MM.1S (cell line): ENCODE data around the gene BMP8B.
"Not testable (repeated sequence)": the region's sequence is repeated elsewhere in the genome, so short reads cannot be mapped to it uniquely, and the experiment has no call there.

Source experiments
- DNase-seq: peaks from one replicate; pipeline ENCODE4 v3.0.0-alpha.2; 2015
- H2AFZ ChIP-seq: fragments of 300-600 bp; sonication (generic); 2 replicates; pipeline ENCODE4 v1.6.0; 2016; ENCODE audit warnings: antibody characterized with exemption, low read length
- H3F3A ChIP-seq: fragments of 300-600 bp; sonication (generic); 2 replicates; pipeline ENCODE4 v1.6.1; 2016; ENCODE audit warnings: mild to moderate bottlenecking, antibody characterized with exemption, low read length, moderate library complexity, mixed read lengths; ENCODE audit not compliant: insufficient read depth
- H3K27ac ChIP-seq: fragments of 300-600 bp; sonication (generic); 2 replicates; pipeline ENCODE4 v1.5.1; 2016; ENCODE audit warnings: mild to moderate bottlenecking, low read length
- H3K27me3 ChIP-seq: fragments of 300-600 bp; sonication (generic); replicated peaks from 2 replicates; pipeline ENCODE4 v1.6.0; 2016; ENCODE audit warnings: low read length; ENCODE audit not compliant: insufficient read depth
- H3K36me3 ChIP-seq: fragments of 300-600 bp; sonication (generic); replicated peaks from 2 replicates; pipeline ENCODE4 v1.6.1; 2016; ENCODE audit warnings: mild to moderate bottlenecking, low read length, mixed read lengths; ENCODE audit not compliant: insufficient read depth
- H3K4me1 ChIP-seq: fragments of 300-600 bp; sonication (generic); 2 replicates; pipeline ENCODE4 v1.6.1; 2016; ENCODE audit warnings: low read length, mixed read lengths
- H3K4me2 ChIP-seq: fragments of 300-600 bp; sonication (generic); 2 replicates; pipeline ENCODE4 v1.6.0; 2016; ENCODE audit warnings: low read depth, low read length
- H3K4me3 ChIP-seq: fragments of 300-600 bp; sonication (generic); 2 replicates; pipeline ENCODE4 v1.5.1; 2016; ENCODE audit warnings: low read length, mixed read lengths
- H3K79me2 ChIP-seq: fragments of 300-600 bp; sonication (generic); 2 replicates; pipeline ENCODE4 v1.6.1; 2016; ENCODE audit warnings: mixed run types, low read length, mixed read lengths
- H3K9ac ChIP-seq: fragments of 300-600 bp; sonication (generic); 2 replicates; pipeline ENCODE4 v1.6.1; 2016; ENCODE audit warnings: low read length, mixed read lengths
- H3K9me2 ChIP-seq: fragments of 300-600 bp; sonication (generic); replicated peaks from 2 replicates; pipeline ENCODE4 v1.6.1; 2016; ENCODE audit warnings: mild to moderate bottlenecking, low read length, mixed read lengths; ENCODE audit not compliant: insufficient read depth
- H3K9me3 ChIP-seq: fragments of 300-600 bp; sonication (generic); replicated peaks from 2 replicates; pipeline ENCODE4 v1.6.1; 2016; ENCODE audit warnings: mild to moderate bottlenecking, low read length, mixed read lengths; ENCODE audit not compliant: insufficient read depth
- H4K20me1 ChIP-seq: fragments of 300-600 bp; sonication (generic); 2 replicates; pipeline ENCODE4 v1.6.1; 2016; ENCODE audit warnings: mild to moderate bottlenecking, low read length, moderate library complexity, mixed read lengths; ENCODE audit not compliant: insufficient read depth
- CTCF ChIP-seq: fragments of 300-600 bp; sonication (generic); IDR thresholded peaks from 2 replicates; pipeline ENCODE4 v1.5.1; 2016; ENCODE audit warnings: antibody characterized with exemption, low read length, mixed read lengths
- EZH2 ChIP-seq: fragments of 300-600 bp; sonication (generic); optimal IDR thresholded peaks from 2 replicates; pipeline ENCODE3; 2017; ENCODE audit warnings: low read depth, mild to moderate bottlenecking, antibody characterized with exemption, low read length, mixed read lengths
- EZH2phosphoT487 ChIP-seq: fragments of 300-600 bp; sonication (generic); IDR thresholded peaks from 2 replicates; pipeline ENCODE4 v1.6.1; 2018; ENCODE audit warnings: antibody characterized with exemption, low read length

Gene BMP8B

GRCh38 chr1:39777306-39777705, 11.4 kb downstream of the BMP8B start:
- no peak overlapping the region for H2AFZ ChIP-seq
- H3K4me1 ChIP-seq, result peaks cover 25% of the 10 kb centered on the region
- H3K79me2 ChIP-seq, result peaks cover 53% of the 10 kb centered on the region
- H3K9ac ChIP-seq, result 0 out of 2 replicates have a peak overlapping the region, but pooled peaks have one; percentile 35
- peaks cover 13% of the 10 kb centered on the region for H3F3A ChIP-seq
- H3K27ac ChIP-seq, result peak overlapping the region; percentile 86; the same call in 1 of the 2 replicates
- no peaks in the 10 kb centered on the region for H3K36me3 ChIP-seq
- peak overlapping the region; percentile 56; the same call in 1 of the 2 replicates for H3K4me2 ChIP-seq
- H3K27me3 ChIP-seq, result no peaks in the 10 kb centered on the region
- DNase-seq, result peak; percentile 2
- no peaks in the 10 kb centered on the region for H3K9me3 ChIP-seq
- TF ChIP-seq EZH2phosphoT487 (no peak), EZH2 (no peak)
- H3K9me2 ChIP-seq, result no peaks in the 10 kb centered on the region
- no peak overlapping the region for H3K4me3 ChIP-seq
- H4K20me1 ChIP-seq, result no peaks in the 10 kb centered on the region

DNA sequence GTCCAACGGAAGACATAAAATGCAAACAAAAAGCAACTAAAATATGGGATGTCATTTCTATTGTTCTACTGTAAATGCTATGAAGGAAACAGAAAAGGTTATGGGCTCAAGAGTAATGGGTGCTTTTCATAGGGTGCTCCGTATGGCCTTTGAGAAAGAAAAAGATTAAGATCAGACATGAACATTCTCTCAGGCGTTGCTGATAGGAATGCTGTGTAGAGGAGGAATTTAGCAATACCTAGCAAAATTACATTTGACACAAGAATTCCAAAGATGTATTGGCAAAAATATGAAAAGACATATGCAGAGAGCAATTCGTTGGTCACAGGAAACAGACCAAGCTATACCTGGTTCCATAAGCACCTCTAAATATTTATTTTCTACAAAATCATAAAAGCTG, 11.8 kb downstream of the BMP8B start:
- Histone ChIP-seq H3K9me2 (no peaks in the 10 kb centered on the region), H3K79me2 (peaks cover 49% of the 10 kb centered on the region), H3K4me1 (peaks cover 25% of the 10 kb centered on the region), H3K9me3 (no peaks in the 10 kb centered on the region), H3K36me3 (no peaks in the 10 kb centered on the region), H3K9ac (peak overlapping the region; percentile 35; the same call in 1 of the 2 replicates), H3F3A (peaks cover 13% of the 10 kb centered on the region), H3K27me3 (no peaks in the 10 kb centered on the region), H3K27ac (peak overlapping the region; percentile 86), H2AFZ (no peak overlapping the region), H4K20me1 (no peaks in the 10 kb centered on the region), H3K4me3 (peak overlapping the region; percentile 11; the same call in 1 of the 2 replicates), H3K4me2 (peak overlapping the region; percentile 56)
- DNase-seq, result peak; percentile 4
- TF ChIP-seq CTCF (no peak), EZH2 (no peak), EZH2phosphoT487 (no peak)

DNA sequence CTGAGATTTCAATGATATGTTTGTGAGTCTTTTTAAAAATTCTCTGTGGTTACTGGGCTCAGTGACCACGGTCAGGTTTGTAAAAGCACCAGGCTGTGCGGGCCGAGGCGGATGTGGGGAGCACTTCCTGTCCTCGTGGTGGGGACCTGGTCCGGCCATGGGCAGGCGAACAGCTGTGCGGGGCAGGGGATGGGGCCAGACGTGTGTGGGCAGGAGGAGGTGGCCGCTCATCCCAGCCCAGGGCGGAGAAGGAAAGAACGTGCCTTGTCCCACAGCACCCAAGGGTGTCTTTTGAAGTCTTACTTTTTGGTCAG, 12.3 kb downstream of the BMP8B start:
- no peaks in the 10 kb centered on the region for H3K9me2 ChIP-seq
- H3K4me1 ChIP-seq, result peaks cover 25% of the 10 kb centered on the region
- peak overlapping the region; percentile 11; the same call in 1 of the 2 replicates for H3K4me3 ChIP-seq
- DNase-seq, result peak; percentile 86
- no peaks in the 10 kb centered on the region for H4K20me1 ChIP-seq
- H3K9me3 ChIP-seq, result no peaks in the 10 kb centered on the region
- H3K9ac ChIP-seq, result peak overlapping the region; percentile 35; the same call in 1 of the 2 replicates
- H3F3A ChIP-seq, result peaks cover 13% of the 10 kb centered on the region
- no peak for TF ChIP-seq EZH2
- no peak for TF ChIP-seq EZH2phosphoT487
- no peak for TF ChIP-seq CTCF
- H3K4me2 ChIP-seq, result peak overlapping the region; percentile 56
- no peaks in the 10 kb centered on the region for H3K36me3 ChIP-seq
- peak overlapping the region; percentile 86 for H3K27ac ChIP-seq
- H3K27me3 ChIP-seq, result no peaks in the 10 kb centered on the region
- H3K79me2 ChIP-seq, result peaks cover 45% of the 10 kb centered on the region
- H2AFZ ChIP-seq, result no peak overlapping the region

GRCh38 chr1:39775676-39776399, 12.8 kb downstream of the BMP8B start:
- Histone ChIP-seq H3K27ac (peak overlapping the region; percentile 86), H3K4me1 (peaks cover 25% of the 10 kb centered on the region), H3K79me2 (peaks cover 39% of the 10 kb centered on the region), H3F3A (peaks cover 13% of the 10 kb centered on the region), H3K4me2 (peak overlapping the region; percentile 56; the same call in 1 of the 2 replicates), H3K9ac (peak overlapping the region; percentile 49; the same call in 1 of the 2 replicates)
- DNase-seq, H3K27me3 ChIP-seq, H2AFZ ChIP-seq, H3K9me2 ChIP-seq, H4K20me1 ChIP-seq, H3K9me3 ChIP-seq, H3K36me3 ChIP-seq, H3K4me3 ChIP-seq: not testable (repeated sequence)

GRCh38 chr1:39775141-39775540, 13.5 kb downstream of the BMP8B start:
- Histone ChIP-seq H3K79me2 (peaks cover 33% of the 10 kb centered on the region), H3K27ac (peak overlapping the region; percentile 86; the same call in 1 of the 2 replicates), H3K4me2 (peak overlapping the region; percentile 55; the same call in 1 of the 2 replicates), H3K4me1 (peaks cover 25% of the 10 kb centered on the region), H3F3A (peaks cover 13% of the 10 kb centered on the region)
- H2AFZ ChIP-seq, H3K9ac ChIP-seq, DNase-seq, H3K36me3 ChIP-seq, H3K4me3 ChIP-seq, H3K27me3 ChIP-seq, H4K20me1 ChIP-seq, H3K9me3 ChIP-seq, H3K9me2 ChIP-seq: not testable (repeated sequence)

- not testable (repeated sequence) for H3K36me3 ChIP-seq, H3K9me3 ChIP-seq, H2AFZ ChIP-seq, H4K20me1 ChIP-seq, H3K27ac ChIP-seq, DNase-seq, H3K9ac ChIP-seq, H3K27me3 ChIP-seq, H3K9me2 ChIP-seq, H3K4me3 ChIP-seq, H3K4me2 ChIP-seq
- peaks cover 25% of the 10 kb centered on the region for H3K4me1 ChIP-seq
- H3F3A ChIP-seq, result peaks cover 13% of the 10 kb centered on the region
- peaks cover 16% of the 10 kb centered on the region for H3K79me2 ChIP-seq
These were observed 15.2 kb downstream of the BMP8B start for GRCh38 chr1:39773369-39773979.
